OCI-LY1 (cell line): ENCODE data around the gene LAG3.

Experiments used
- CTCF ChIP-seq: fragments of 200-600 bp; sonication (generic), shearing (Covaris generic); IDR thresholded peaks from 2 replicates; pipeline ENCODE4 v1.5.1; 2017; ENCODE audit warnings: mild to moderate bottlenecking, antibody characterized with exemption, low read length, moderate library complexity, mixed read lengths
- EZH2 ChIP-seq: fragments of 200-600 bp; sonication (generic), shearing (Covaris generic); IDR thresholded peaks from 2 replicates; pipeline ENCODE4 v1.8.0; 2017; ENCODE audit warnings: borderline replicate concordance, mixed run types, mild to moderate bottlenecking, antibody characterized with exemption, low read length, moderate library complexity, mixed read lengths

- no peak for TF ChIP-seq CTCF
- TF ChIP-seq EZH2 = no peak
Measured at GRCh38 chr12:6759741-6760140, 12.6 kb upstream of the LAG3 start.
